CD14-positive monocyte (primary cell): ENCODE measurements around the gene RDH5. TPM values are rescaled to one million over a fixed set of nuclear protein-coding genes. Genes with fewer than 3 reads are reported as not detected.

ENCODE experiments used
- DNase-seq, 3 donors: peaks; one replicate each; pipeline ENCODE4 v3.0.0-alpha.2; 2011 to 2022
- H2AFZ ChIP-seq: 2 replicates; pipeline ENCODE4 v1.6.0; 2012; ENCODE audit warnings: mild to moderate bottlenecking, low read depth, low read length, inconsistent platforms; ENCODE audit not compliant: insufficient read depth, poor library complexity, severe bottlenecking
- H3K27ac ChIP-seq, 2 donors: 1 replicate in 1 of 2; 2 replicates in 1 of 2; pipeline ENCODE4 v1.5.1; 2012 to 2013; ENCODE audit warnings: low read length in 2 of 2, control low read depth in 1 of 2, inconsistent platforms in 1 of 2, low read depth in 1 of 2, mild to moderate bottlenecking in 1 of 2
- H3K27me3 ChIP-seq, 2 donors: one replicate each; pipeline versions ENCODE4 v1.6.0 to v1.6.1; 2011 to 2013; ENCODE audit warnings: low read length in 2 of 2; ENCODE audit not compliant: control insufficient read depth in 2 of 2, insufficient read depth in 2 of 2
- H3K36me3 ChIP-seq, 2 donors: replicated peaks in 1 of 2; 1 replicate in 1 of 2; 2 replicates in 1 of 2; pipeline versions ENCODE4 v1.5.1 to v1.6.1; 2012 to 2013; ENCODE audit warnings: low read length in 2 of 2, control low read depth in 1 of 2, inconsistent platforms in 1 of 2, mild to moderate bottlenecking in 1 of 2; ENCODE audit not compliant: insufficient read depth in 2 of 2, control insufficient read depth in 1 of 2
- H3K4me1 ChIP-seq, 2 donors: 1 replicate in 1 of 2; 2 replicates in 1 of 2; pipeline versions ENCODE4 v1.5.1 to v1.6.1; 2012 to 2013; ENCODE audit warnings: low read length in 2 of 2, control low read depth in 1 of 2, inconsistent platforms in 1 of 2, mild to moderate bottlenecking in 1 of 2, moderate library complexity in 1 of 2; ENCODE audit not compliant: insufficient read depth in 2 of 2, control insufficient read depth in 1 of 2
- H3K4me2 ChIP-seq: replicated peaks from 2 replicates; pipeline ENCODE3; 2012; ENCODE audit warnings: low read length, moderate library complexity, mild to moderate bottlenecking; ENCODE audit not compliant: poor library complexity, severe bottlenecking; ENCODE audit errors: extremely low read depth
- H3K4me3 ChIP-seq, 3 experiments: fragments of 200-600 bp in 1 of 3; sonication (generic) in 1 of 3; replicated peaks in 1 of 3; 1 replicate in 2 of 3; 2 replicates in 1 of 3; pipeline ENCODE4 v1.5.1; 2011 to 2013; ENCODE audit warnings: low read length in 3 of 3, mild to moderate bottlenecking in 3 of 3, control low read depth in 2 of 3, low read depth in 2 of 3, inconsistent platforms in 1 of 3, moderate library complexity in 1 of 3
- H3K79me2 ChIP-seq: 2 replicates; pipeline ENCODE4 v1.6.0; 2012; ENCODE audit warnings: mild to moderate bottlenecking, control low read depth, inconsistent platforms, low read length, moderate library complexity; ENCODE audit not compliant: insufficient read depth
- H3K9ac ChIP-seq: 2 replicates; pipeline ENCODE4 v1.6.0; 2017; ENCODE audit warnings: low read length, mild to moderate bottlenecking; ENCODE audit not compliant: insufficient read depth, poor library complexity, severe bottlenecking
- H3K9me3 ChIP-seq, 2 donors: replicated peaks in 1 of 2; 1 replicate in 1 of 2; 2 replicates in 1 of 2; pipeline versions ENCODE4 v1.5.1 to v1.6.1; 2012 to 2013; ENCODE audit warnings: low read length in 2 of 2, control low read depth in 1 of 2; ENCODE audit not compliant: control insufficient read depth in 1 of 2, insufficient read depth in 1 of 2
- H4K20me1 ChIP-seq: 2 replicates; pipeline ENCODE4 v1.6.0; 2012; ENCODE audit warnings: mild to moderate bottlenecking, low read length, control low read depth, moderate library complexity; ENCODE audit not compliant: insufficient read depth
- H3K27ac Mint-ChIP-seq, 7 donors: one replicate each; pipeline ENCODE4 v1.8.0; 2020; ENCODE audit warnings: mild to moderate bottlenecking in 7 of 7, mixed read lengths in 7 of 7, moderate library complexity in 6 of 7, inconsistent platforms in 2 of 7
- H3K27me3 Mint-ChIP-seq, 3 donors: one replicate each; pipeline ENCODE4 v1.8.0; 2021 to 2022; ENCODE audit warnings: low read depth in 3 of 3, mild to moderate bottlenecking in 3 of 3, mixed read lengths in 3 of 3, moderate library complexity in 3 of 3, inconsistent platforms in 1 of 3
- H3K36me3 Mint-ChIP-seq, 2 donors: one replicate each; pipeline ENCODE4 v1.8.0; 2020; ENCODE audit warnings: mixed read lengths in 2 of 2, inconsistent platforms in 1 of 2, mild to moderate bottlenecking in 1 of 2
- H3K4me1 Mint-ChIP-seq: one replicate; pipeline ENCODE4 v1.8.0; 2020; ENCODE audit warnings: mild to moderate bottlenecking, mixed read lengths
- H3K4me3 Mint-ChIP-seq, 2 donors: one replicate each; pipeline ENCODE4 v1.8.0; 2020; ENCODE audit warnings: mild to moderate bottlenecking in 2 of 2, mixed read lengths in 2 of 2, moderate library complexity in 1 of 2
- H3K9me3 Mint-ChIP-seq, 7 donors: one replicate each; pipeline ENCODE4 v1.8.0; 2020 to 2022; ENCODE audit warnings: mixed read lengths in 7 of 7, mild to moderate bottlenecking in 6 of 7, moderate library complexity in 6 of 7, inconsistent platforms in 2 of 7
- CTCF ChIP-seq: fragments of 200-600 bp; IDR thresholded peaks from one replicate; pipeline ENCODE4 v1.8.0; 2022; ENCODE audit warnings: antibody characterized with exemption, mild to moderate bottlenecking
- WGBS: methylation state at CpG from one replicate; pipeline ENCODE4 v1.1.5; 2013; ENCODE audit warnings: missing lambda C conversion rate; ENCODE audit not compliant: insufficient coverage; 5-methylcytosine and 5-hydroxymethylcytosine counted together
- intact Hi-C, 2 donors: fragments of 100-400 bp; cut with micrococcal nuclease; formaldehyde crosslinking; loops; one replicate each; pipeline versions ENCODE4 v1.15.0 to v1.15.1; 2023
- polyA plus RNA-seq, 3 donors: library from polyadenylated mRNA; depleted of rRNA in 1 of 3; unstranded in 2 of 3; stranded (reverse) in 1 of 3; fragments of 300-500 nt in 2 of 3; fragments of >200 nt in 1 of 3; fragmentation: Illumina TruSeq in 2 of 3; gene quantifications; 1 replicate in 2 of 3; 2 replicates in 1 of 3; pipeline ENCODE4 v1.2.3, GENCODE V29; 2012 to 2021

RDH5 gene
- polyA plus RNA-seq, 3 donors, result 1.2 to 10.4 (median 1.2) TPM

- peak overlapping the region; percentile 98 for H3K9ac ChIP-seq
- H3K4me2 ChIP-seq, result peak overlapping the region; percentile 97
- TF ChIP-seq CTCF, result no peak
- intact Hi-C loops, result loop anchor here in 1 of 2 donors (5.0 kb wide), 1 partner anchor 314 kb away; the partner anchor contains the start of gene RPS26
- WGBS, result 0% methylated on average over 43 of the region's 61 CpGs
- peaks cover 0 to 4% (median 0%) of the 10 kb centered on the region in 7 donors for H3K9me3 Mint-ChIP-seq
- peaks cover 13 to 37% of the 10 kb centered on the region in 2 donors for H3K36me3 ChIP-seq
- H3K4me3 Mint-ChIP-seq, result peak overlapping the region; percentile 90
- peaks cover 38 to 40% of the 10 kb centered on the region in 2 donors for H3K36me3 Mint-ChIP-seq
- H3K4me1 Mint-ChIP-seq, result peaks cover 51% of the 10 kb centered on the region
- H3K4me3 ChIP-seq, result peak overlapping the region; percentile 65 to 90 (median 82)
- peak overlapping the region; percentile 58 for H2AFZ ChIP-seq
- no peak for DNase-seq
- H3K27ac Mint-ChIP-seq, result peak overlapping the region; percentile 82 to 99 (median 94)
- H3K27ac ChIP-seq, result peak overlapping the region; percentile 99
- peaks cover 45% of the 10 kb centered on the region for H3K79me2 ChIP-seq
- peaks cover 33 to 46% of the 10 kb centered on the region in 2 donors for H3K4me1 ChIP-seq
- no peaks in the 10 kb centered on the region for H3K9me3 ChIP-seq
- H4K20me1 ChIP-seq, result peaks cover 44% of the 10 kb centered on the region
- peaks cover 0 to 5% (median 0%) of the 10 kb centered on the region in 3 donors for H3K27me3 Mint-ChIP-seq
- no peaks in the 10 kb centered on the region for H3K27me3 ChIP-seq
Measured at GRCh38 chr12:55728186-55728938, 8.2 kb downstream of the RDH5 start.

- peak within 1 kb of the TSS; percentile 58 for H2AFZ ChIP-seq
- no peaks in the 10 kb centered on the region for H3K27me3 ChIP-seq
- peak within 1 kb of the TSS; percentile 99 for H3K27ac ChIP-seq
- peaks cover 0 to 4% (median 0%) of the 10 kb centered on the region in 7 donors for H3K9me3 Mint-ChIP-seq
- peaks cover 36% of the 10 kb centered on the region for H4K20me1 ChIP-seq
- H3K36me3 ChIP-seq, result peaks cover 13 to 29% of the 10 kb centered on the region in 2 donors
- H3K9ac ChIP-seq, result peak within 1 kb of the TSS; percentile 98
- no peak for TF ChIP-seq CTCF
- H3K27ac Mint-ChIP-seq, result peak within 1 kb of the TSS; percentile 96 to 99 (median 97)
- WGBS, result 0% methylated on average over 34 of the region's 61 CpGs
- intact Hi-C loops, result loop anchor here in 1 of 2 donors (5.0 kb wide), 1 partner anchor 313 kb away; the partner anchor contains the start of gene RPS26
- H3K4me3 Mint-ChIP-seq, result peak within 1 kb of the TSS; percentile 90 to 95
- H3K4me1 Mint-ChIP-seq, result peaks cover 45% of the 10 kb centered on the region
- H3K4me2 ChIP-seq, result peak within 1 kb of the TSS; percentile 97
- DNase-seq, result peak; percentile 79 to 82 (median 82)
- H3K4me3 ChIP-seq, result peak within 1 kb of the TSS; percentile 65 to 90 (median 82)
- H3K36me3 Mint-ChIP-seq, result peaks cover 31 to 34% of the 10 kb centered on the region in 2 donors
- no peaks in the 10 kb centered on the region for H3K9me3 ChIP-seq
- peaks cover 0 to 5% (median 0%) of the 10 kb centered on the region in 3 donors for H3K27me3 Mint-ChIP-seq
- H3K79me2 ChIP-seq, result peaks cover 42% of the 10 kb centered on the region
- peaks cover 33 to 42% of the 10 kb centered on the region in 2 donors for H3K4me1 ChIP-seq
Measured at GRCh38 chr12:55728939-55729818, 9.0 kb downstream of the RDH5 start, which contains the start of gene CD63. CD63 (minus strand) TSS chr12:55729009; CDS start chr12:55728341, 668 bp downstream.
